OCI-LY3 (cell line): Measurements from ENCODE around the gene PPP3CB.

Source experiments
- H2AFZ ChIP-seq: fragments of 200-600, 300-600 bp; shearing (Covaris generic); 2 replicates; pipeline ENCODE4 v1.6.0; 2014; ENCODE audit warnings: antibody characterized with exemption, low read depth, low read length
- H3K27ac ChIP-seq: fragments of 200-600, 300-600 bp; sonication (generic); 2 replicates; pipeline ENCODE4 v1.5.1; 2014; ENCODE audit warnings: mild to moderate bottlenecking, low read length, moderate library complexity, mixed read lengths
- H3K27me3 ChIP-seq: fragments of 200-600, 300-600 bp; sonication (generic); 2 replicates; pipeline ENCODE4 v1.6.1; 2014; ENCODE audit warnings: low read depth, low read length, mixed read lengths
- H3K36me3 ChIP-seq: fragments of 200-600, 300-600 bp; sonication (generic); replicated peaks from 2 replicates; pipeline ENCODE3; 2014; ENCODE audit warnings: low read depth, low read length, mixed read lengths
- H3K4me1 ChIP-seq: fragments of 300-600, 200-600 bp; sonication (generic); 2 replicates; pipeline ENCODE4 v1.6.1; 2014; ENCODE audit warnings: low read length, mixed read lengths
- H3K4me2 ChIP-seq: fragments of 200-600, 300-600 bp; sonication (generic); 2 replicates; pipeline ENCODE4 v1.6.1; 2014; ENCODE audit warnings: low read length, mixed read lengths
- H3K4me3 ChIP-seq: fragments of 300-600, 200-600 bp; sonication (generic); 2 replicates; pipeline ENCODE4 v1.5.1; 2014; ENCODE audit warnings: antibody characterized with exemption, mild to moderate bottlenecking, low read length, moderate library complexity
- H3K79me2 ChIP-seq: fragments of 300-600, 200-600 bp; shearing (Covaris generic); 2 replicates; pipeline ENCODE4 v1.6.1; 2014; ENCODE audit warnings: mild to moderate bottlenecking, low read length, mixed read lengths
- H3K9ac ChIP-seq: fragments of 300-600, 200-600 bp; shearing (Covaris generic); 2 replicates; pipeline ENCODE4 v1.6.0; 2014; ENCODE audit warnings: mild to moderate bottlenecking, low read length, moderate library complexity
- H3K9me3 ChIP-seq: fragments of 200-600, 300-600 bp; shearing (Covaris generic); 2 replicates; pipeline ENCODE4 v1.6.1; 2014; ENCODE audit warnings: low read length, mixed read lengths; ENCODE audit not compliant: insufficient read depth
- H4K20me1 ChIP-seq: fragments of 200-600, 300-600 bp; sonication (generic); 2 replicates; pipeline ENCODE4 v1.6.1; 2016; ENCODE audit warnings: low read length, mixed read lengths; ENCODE audit not compliant: insufficient read depth
- EZH2phosphoT487 ChIP-seq: fragments of 200-600 bp; shearing (Covaris generic); IDR thresholded peaks from 2 replicates; pipeline ENCODE4 v1.6.1; 2018; ENCODE audit warnings: antibody characterized with exemption, mixed run types, low read depth
- TF ChIP-seq, protein P1 (sequence below): fragments of 200-600, 300-600 bp; sonication (generic); IDR thresholded peaks from 2 replicates; pipeline ENCODE4 v1.5.1; 2014; ENCODE audit warnings: antibody characterized with exemption, low read length, low read depth

PPP3CB gene

DNA sequence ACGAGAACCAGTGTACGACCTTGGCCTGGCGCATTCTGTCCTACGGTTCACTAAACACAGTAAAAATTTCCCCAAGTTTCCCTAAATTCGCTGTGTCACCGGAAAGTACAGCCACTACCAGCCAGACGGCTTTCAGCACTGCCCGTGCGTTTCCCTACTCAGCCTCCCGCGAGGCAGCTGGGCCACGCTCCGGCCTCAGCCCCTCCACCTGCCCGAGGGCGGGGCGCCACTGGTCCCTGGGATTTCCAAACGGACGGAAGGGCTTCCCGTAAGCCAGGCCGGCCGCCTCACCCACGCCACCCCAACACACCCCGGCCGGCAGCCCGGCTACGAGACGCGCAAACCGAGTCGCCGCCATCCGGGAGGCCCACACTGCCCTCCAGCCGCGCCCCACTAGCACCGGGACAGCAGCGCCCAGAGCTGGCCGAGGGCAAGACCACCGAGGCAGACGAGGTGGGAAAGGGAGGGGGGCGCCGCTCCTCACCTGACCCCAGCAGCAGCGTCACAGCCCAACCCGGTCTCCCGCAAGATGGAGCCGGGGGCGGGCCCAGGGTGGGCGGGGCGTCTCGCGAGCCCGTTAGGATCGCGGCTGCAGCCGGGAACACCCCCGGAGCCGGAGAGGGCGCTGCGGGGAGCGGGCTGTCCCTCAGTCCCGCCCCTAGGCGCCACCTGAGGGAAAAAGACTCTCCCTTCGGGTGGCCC lies 82.1 kb downstream of the PPP3CB start, which contains the start of gene ANXA7:
TSS of gene ANXA7 (minus strand) at position 531 of the 702 bp plus-strand sequence. CDS start 13,202 bp downstream, outside the sequence.
- Histone ChIP-seq H4K20me1 (peaks cover 3% of the 10 kb centered on the region), H3K79me2 (peaks cover 51% of the 10 kb centered on the region), H3K9me3 (no peaks in the 10 kb centered on the region), H3K36me3 (no peaks in the 10 kb centered on the region), H2AFZ (peak within 1 kb of the TSS; percentile 89), H3K4me1 (peaks cover 5% of the 10 kb centered on the region; the same call in 1 of the 2 replicates), H3K27me3 (no peaks in the 10 kb centered on the region), H3K4me2 (peak within 1 kb of the TSS; percentile 77), H3K9ac (peak within 1 kb of the TSS; percentile 86), H3K4me3 (peak within 1 kb of the TSS; percentile 98), H3K27ac (peak within 1 kb of the TSS; percentile 68)
- TF ChIP-seq, protein P1, sequence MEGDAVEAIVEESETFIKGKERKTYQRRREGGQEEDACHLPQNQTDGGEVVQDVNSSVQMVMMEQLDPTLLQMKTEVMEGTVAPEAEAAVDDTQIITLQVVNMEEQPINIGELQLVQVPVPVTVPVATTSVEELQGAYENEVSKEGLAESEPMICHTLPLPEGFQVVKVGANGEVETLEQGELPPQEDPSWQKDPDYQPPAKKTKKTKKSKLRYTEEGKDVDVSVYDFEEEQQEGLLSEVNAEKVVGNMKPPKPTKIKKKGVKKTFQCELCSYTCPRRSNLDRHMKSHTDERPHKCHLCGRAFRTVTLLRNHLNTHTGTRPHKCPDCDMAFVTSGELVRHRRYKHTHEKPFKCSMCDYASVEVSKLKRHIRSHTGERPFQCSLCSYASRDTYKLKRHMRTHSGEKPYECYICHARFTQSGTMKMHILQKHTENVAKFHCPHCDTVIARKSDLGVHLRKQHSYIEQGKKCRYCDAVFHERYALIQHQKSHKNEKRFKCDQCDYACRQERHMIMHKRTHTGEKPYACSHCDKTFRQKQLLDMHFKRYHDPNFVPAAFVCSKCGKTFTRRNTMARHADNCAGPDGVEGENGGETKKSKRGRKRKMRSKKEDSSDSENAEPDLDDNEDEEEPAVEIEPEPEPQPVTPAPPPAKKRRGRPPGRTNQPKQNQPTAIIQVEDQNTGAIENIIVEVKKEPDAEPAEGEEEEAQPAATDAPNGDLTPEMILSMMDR, result no peak
- no peak for TF ChIP-seq EZH2phosphoT487

DNA sequence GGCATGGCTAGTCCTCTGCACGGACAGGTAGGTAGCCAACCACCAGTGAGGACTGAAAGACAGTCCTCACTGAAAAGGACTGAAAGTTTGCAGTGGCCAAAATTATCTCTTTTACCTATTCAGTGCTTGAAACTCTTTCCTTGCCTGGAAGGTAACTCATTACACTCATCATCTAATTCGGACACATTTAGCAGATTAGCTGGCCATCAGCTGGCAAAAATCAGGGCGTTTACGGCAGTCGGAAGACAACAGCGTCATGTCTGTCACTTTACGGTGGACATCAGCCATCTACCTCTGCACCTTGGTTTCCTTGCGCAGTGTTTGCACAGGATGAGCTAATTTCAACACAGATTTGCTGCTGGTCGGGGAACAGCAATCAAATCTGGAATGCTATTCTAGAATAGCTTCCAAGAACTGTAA lies 82.7 kb downstream of the PPP3CB start:
- Histone ChIP-seq H3K4me2 (peak overlapping the region; percentile 77), H2AFZ (no peak overlapping the region), H3K9ac (peak overlapping the region; percentile 86), H4K20me1 (peaks cover 4% of the 10 kb centered on the region), H3K9me3 (no peaks in the 10 kb centered on the region), H3K4me1 (peaks cover 5% of the 10 kb centered on the region; the same call in 1 of the 2 replicates), H3K79me2 (peaks cover 57% of the 10 kb centered on the region), H3K36me3 (no peaks in the 10 kb centered on the region), H3K4me3 (peak overlapping the region; percentile 98), H3K27ac (peak overlapping the region; percentile 68), H3K27me3 (no peaks in the 10 kb centered on the region)
- TF ChIP-seq, protein P1, result no peak
- TF ChIP-seq EZH2phosphoT487, result no peak

- no peak overlapping the region for H3K4me2 ChIP-seq
- peaks cover 4% of the 10 kb centered on the region for H4K20me1 ChIP-seq
- H2AFZ ChIP-seq, result no peak overlapping the region
- H3K36me3 ChIP-seq, result no peaks in the 10 kb centered on the region
- H3K9ac ChIP-seq, result no peak overlapping the region
- no peak overlapping the region for H3K27ac ChIP-seq
- peaks cover 79% of the 10 kb centered on the region for H3K79me2 ChIP-seq
- no peaks in the 10 kb centered on the region for H3K9me3 ChIP-seq
- no peak overlapping the region for H3K4me3 ChIP-seq
- no peaks in the 10 kb centered on the region for H3K27me3 ChIP-seq
- peaks cover 5% of the 10 kb centered on the region; the same call in 1 of the 2 replicates for H3K4me1 ChIP-seq
- TF ChIP-seq, protein P1, result no peak
- no peak for TF ChIP-seq EZH2phosphoT487
Observed at GRCh38 chr10:73410897-73411296, 84.9 kb downstream of the PPP3CB start.

- peaks cover 4% of the 10 kb centered on the region for H4K20me1 ChIP-seq
- no peaks in the 10 kb centered on the region for H3K27me3 ChIP-seq
- H2AFZ ChIP-seq, result no peak overlapping the region
Observed at GRCh38 chr10:73408978-73409521, 86.8 kb downstream of the PPP3CB start.

More at GRCh38 chr10:73408978-73409521, 86.8 kb downstream of the PPP3CB start:
- TF ChIP-seq, protein P1, result no peak
- TF ChIP-seq EZH2phosphoT487, result no peak
- Histone ChIP-seq H3K4me3 (no peak overlapping the region), H3K79me2 (peaks cover 94% of the 10 kb centered on the region), H3K9ac (no peak overlapping the region), H3K4me2 (no peak overlapping the region), H3K36me3 (no peaks in the 10 kb centered on the region), H3K9me3 (no peaks in the 10 kb centered on the region), H3K4me1 (no peaks in the 10 kb centered on the region), H3K27ac (no peak overlapping the region)
